HEK293 (cell line): ENCODE results near the gene OR8H3.

ENCODE experiments used
- CTCF ChIA-PET: fragments of 350-600 bp; formaldehyde crosslinking; extraction: SDS; loops from one replicate; lab custom pipeline; 2021; ENCODE audit warnings: antibody characterized with exemption; lab: Yijun Ruan, JAX
- POLR2A ChIA-PET: fragments of 300-600 bp; formaldehyde crosslinking; extraction: SDS; loops from one replicate; lab custom pipeline; 2020; ENCODE audit warnings: antibody characterized with exemption, inconsistent platforms; lab: Yijun Ruan, JAX
- H3K27ac ChIP-seq: fragments of 200-500 bp; sonication (Bioruptor generic); 2 replicates; pipeline ENCODE4 v1.5.1; 2014; ENCODE audit warnings: low read depth, low read length, control low read depth, inconsistent platforms; ENCODE audit errors: extremely low read depth
- H3K36me3 ChIP-seq, 2 experiments: fragments of 200-500 bp in 1 of 2; sonication (Bioruptor generic) in 1 of 2; 1 replicate in 1 of 2; 2 replicates in 1 of 2; pipeline ENCODE4 v1.5.1; 2014 to 2017; ENCODE audit warnings: inconsistent platforms in 2 of 2, low read length in 2 of 2; ENCODE audit not compliant: control insufficient read depth in 2 of 2, insufficient read depth in 1 of 2
- H3K4me1 ChIP-seq: fragments of 200-500 bp; sonication (Bioruptor generic); 2 replicates; pipeline ENCODE4 v1.5.1; 2014; ENCODE audit warnings: mild to moderate bottlenecking, low read length, inconsistent platforms; ENCODE audit not compliant: control insufficient read depth, insufficient read depth
- H3K4me3 ChIP-seq: 2 replicates; pipeline ENCODE4 v1.5.1; 2011; ENCODE audit warnings: low read depth, mild to moderate bottlenecking, control low read depth, low read length, moderate library complexity
- H3K9me3 ChIP-seq: fragments of 200-500 bp; sonication (Bioruptor generic); 2 replicates; pipeline ENCODE4 v1.5.1; 2014; ENCODE audit warnings: low read depth, low read length, inconsistent platforms; ENCODE audit not compliant: control insufficient read depth, insufficient read depth
- CTCF ChIP-seq: fragments of 450-650 bp; formaldehyde crosslinking; IDR thresholded peaks from 2 replicates; pipeline ENCODE4 v1.5.1; 2016; ENCODE audit warnings: missing biosample characterization, missing genetic modification characterization
- GLI4 ChIP-seq: fragments of 450-650 bp; formaldehyde crosslinking; IDR thresholded peaks from 2 replicates; pipeline ENCODE4 v1.5.1; 2016; ENCODE audit warnings: missing biosample characterization, missing genetic modification characterization
- HOXC10 ChIP-seq: sonication (generic); formaldehyde crosslinking; IDR thresholded peaks from 2 replicates; pipeline ENCODE4 v1.8.1; 2023; ENCODE audit warnings: mild to moderate bottlenecking, missing genetic modification reagents
- PBX3 ChIP-seq: sonication (generic); formaldehyde crosslinking; IDR thresholded peaks from 2 replicates; pipeline ENCODE4 v1.8.1; 2022; ENCODE audit warnings: mild to moderate bottlenecking, moderate library complexity, missing genetic modification reagents
- PRDM2 ChIP-seq: fragments of 450-650 bp; formaldehyde crosslinking; IDR thresholded peaks from 2 replicates; pipeline ENCODE4 v1.5.1; 2016; ENCODE audit warnings: missing biosample characterization, missing genetic modification characterization, borderline replicate concordance
- PRDM6 ChIP-seq: fragments of 450-650 bp; formaldehyde crosslinking; IDR thresholded peaks from 2 replicates; pipeline ENCODE4 v1.5.1; 2017; ENCODE audit warnings: missing biosample characterization, missing genetic modification characterization
- YY2 ChIP-seq: fragments of 450-650 bp; formaldehyde crosslinking; IDR thresholded peaks from 2 replicates; pipeline ENCODE4 v1.5.1; 2016; ENCODE audit warnings: missing biosample characterization, missing genetic modification characterization
- ZBTB20 ChIP-seq: fragments of 450-650 bp; formaldehyde crosslinking; IDR thresholded peaks from 2 replicates; pipeline ENCODE4 v1.5.1; 2016; ENCODE audit warnings: missing biosample characterization, missing genetic modification characterization
- ZFP37 ChIP-seq: fragments of 450-650 bp; formaldehyde crosslinking; IDR thresholded peaks from 2 replicates; pipeline ENCODE4 v1.5.1; 2016; ENCODE audit warnings: missing biosample characterization, missing genetic modification characterization
- ZNF132 ChIP-seq: fragments of 450-650 bp; formaldehyde crosslinking; IDR thresholded peaks from 2 replicates; pipeline ENCODE4 v1.5.1; 2017; ENCODE audit warnings: missing biosample characterization, missing genetic modification characterization, borderline replicate concordance
- ZNF140 ChIP-seq: fragments of 450-650 bp; formaldehyde crosslinking; IDR thresholded peaks from 2 replicates; pipeline ENCODE4 v1.5.1; 2016; ENCODE audit warnings: missing biosample characterization, missing genetic modification characterization
- ZNF302 ChIP-seq: fragments of 450-650 bp; formaldehyde crosslinking; IDR thresholded peaks from 2 replicates; pipeline ENCODE4 v1.5.1; 2016; ENCODE audit warnings: missing biosample characterization, missing genetic modification characterization, low read depth
- ZNF394 ChIP-seq: fragments of 450-650 bp; formaldehyde crosslinking; IDR thresholded peaks from 2 replicates; pipeline ENCODE4 v1.5.1; 2016; ENCODE audit warnings: missing biosample characterization, missing genetic modification characterization, mild to moderate bottlenecking, moderate library complexity, borderline replicate concordance
- ZNF423 ChIP-seq: fragments of 450-650 bp; formaldehyde crosslinking; IDR thresholded peaks from 2 replicates; pipeline ENCODE4 v1.5.1; 2016; ENCODE audit warnings: missing biosample characterization, missing genetic modification characterization
- ZNF488 ChIP-seq: fragments of 450-650 bp; formaldehyde crosslinking; IDR thresholded peaks from 2 replicates; pipeline ENCODE4 v1.5.1; 2016; ENCODE audit warnings: missing biosample characterization, missing genetic modification characterization
- ZNF549 ChIP-seq: fragments of 450-650 bp; IDR thresholded peaks from 2 replicates; pipeline ENCODE4 v1.5.1; 2018; ENCODE audit warnings: missing biosample characterization, missing genetic modification characterization, mild to moderate bottlenecking, inconsistent platforms, moderate library complexity
- ZNF624 ChIP-seq: fragments of 450-650 bp; formaldehyde crosslinking; IDR thresholded peaks from 2 replicates; pipeline ENCODE4 v1.5.1; 2017; ENCODE audit warnings: missing biosample characterization, missing genetic modification characterization
- ZNF654 ChIP-seq: fragments of 450-650 bp; formaldehyde crosslinking; IDR thresholded peaks from 2 replicates; pipeline ENCODE4 v1.5.1; 2016; ENCODE audit warnings: low read depth, missing biosample characterization, missing genetic modification characterization
- ZNF747 ChIP-seq: fragments of 450-650 bp; formaldehyde crosslinking; IDR thresholded peaks from 2 replicates; pipeline ENCODE4 v1.5.1; 2016; ENCODE audit warnings: missing biosample characterization, missing genetic modification characterization

The OR8H3 gene

GRCh38 chr11:56093008-56093407 lies 29.2 kb upstream of the OR8H3 start, which contains the start of gene OR8I2 (continued):
- TF ChIP-seq PRDM6 (tag by site-specific recombination) (no peak), ZNF549 (tag by site-specific recombination) (no peak), YY2 (tag by site-specific recombination) (no peak), GLI4 (tag by site-specific recombination) (no peak), ZNF140 (no peak), HOXC10 (no peak)

GRCh38 chr11:56103210-56103737 lies 18.9 kb upstream of the OR8H3 start, which contains the start of gene OR8H2:
Gene OR8H2, plus strand, starts transcription at chr11:56103687. Its CDS starts 1,356 bp downstream, at chr11:56105043.
- H3K36me3 ChIP-seq = no peaks in the 10 kb centered on the region
- H3K9me3 ChIP-seq = no peaks in the 10 kb centered on the region
- TF ChIP-seq CTCF = no peak
- TF ChIP-seq ZNF624 (tag by site-specific recombination) = no peak
- no peak for TF ChIP-seq ZFP37 (tag by site-specific recombination)
- no peak for TF ChIP-seq PRDM2 (tag by site-specific recombination)
- TF ChIP-seq ZBTB20 (tag by site-specific recombination) = no peak
- TF ChIP-seq ZNF488 (tag by site-specific recombination) = no peak
- TF ChIP-seq PBX3 = no peak
- TF ChIP-seq ZNF394 (tag by site-specific recombination) = no peak
- TF ChIP-seq ZNF132 (tag by site-specific recombination) = no peak
- TF ChIP-seq ZNF423 (tag by site-specific recombination) = no peak
- TF ChIP-seq ZNF302 (tag by site-specific recombination) = no peak
- TF ChIP-seq ZNF654 (tag by site-specific recombination) = no peak
- no peak for TF ChIP-seq ZNF747
- ChIA-PET CTCF (no interaction called here), POLR2A (no interaction called here)
- H3K27ac ChIP-seq = no peak within 1 kb of the TSS
- H3K4me3 ChIP-seq = no peak within 1 kb of the TSS
- H3K4me1 ChIP-seq = no peaks in the 10 kb centered on the region
